ENCODE data around the gene DYTN. TPM values are rescaled to one million over a fixed set of nuclear protein-coding genes. Genes with fewer than 3 reads are reported as not detected.

The DYTN gene
- total and polyA plus RNA-seq, 12 donors = not detected

DNA sequence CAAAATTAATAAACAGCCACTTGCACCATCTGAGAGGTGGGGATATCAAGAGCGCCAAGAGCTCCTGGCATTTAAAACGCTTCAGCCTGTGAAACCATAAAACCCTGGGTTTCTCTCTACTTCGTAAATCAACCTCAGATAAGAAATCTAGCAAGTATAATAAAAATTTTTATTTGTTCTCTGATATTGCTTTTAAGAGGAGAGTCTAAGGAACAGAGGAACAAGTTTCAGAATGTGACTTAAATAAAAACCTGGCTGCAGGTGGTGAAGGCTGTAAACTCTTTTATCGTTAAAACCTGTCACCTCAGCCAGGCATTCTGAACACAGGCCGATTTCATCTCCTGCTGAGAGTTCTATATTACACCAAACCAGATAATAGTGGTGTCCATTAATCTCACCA lies 9.9 kb downstream of the DYTN start:
- TF ChIP-seq, protein P1, sequence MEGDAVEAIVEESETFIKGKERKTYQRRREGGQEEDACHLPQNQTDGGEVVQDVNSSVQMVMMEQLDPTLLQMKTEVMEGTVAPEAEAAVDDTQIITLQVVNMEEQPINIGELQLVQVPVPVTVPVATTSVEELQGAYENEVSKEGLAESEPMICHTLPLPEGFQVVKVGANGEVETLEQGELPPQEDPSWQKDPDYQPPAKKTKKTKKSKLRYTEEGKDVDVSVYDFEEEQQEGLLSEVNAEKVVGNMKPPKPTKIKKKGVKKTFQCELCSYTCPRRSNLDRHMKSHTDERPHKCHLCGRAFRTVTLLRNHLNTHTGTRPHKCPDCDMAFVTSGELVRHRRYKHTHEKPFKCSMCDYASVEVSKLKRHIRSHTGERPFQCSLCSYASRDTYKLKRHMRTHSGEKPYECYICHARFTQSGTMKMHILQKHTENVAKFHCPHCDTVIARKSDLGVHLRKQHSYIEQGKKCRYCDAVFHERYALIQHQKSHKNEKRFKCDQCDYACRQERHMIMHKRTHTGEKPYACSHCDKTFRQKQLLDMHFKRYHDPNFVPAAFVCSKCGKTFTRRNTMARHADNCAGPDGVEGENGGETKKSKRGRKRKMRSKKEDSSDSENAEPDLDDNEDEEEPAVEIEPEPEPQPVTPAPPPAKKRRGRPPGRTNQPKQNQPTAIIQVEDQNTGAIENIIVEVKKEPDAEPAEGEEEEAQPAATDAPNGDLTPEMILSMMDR (IDR thresholded peaks at IDR 0.05) = no peak
- DNase-seq = no peak
- H3K27ac ChIP-seq = no peak overlapping the region
- peaks cover 0 to 20% (median 0%) of the 10 kb centered on the region in 7 donors for H3K27me3 ChIP-seq
- 72 to 77% methylated on average over 5 of the region's 5 CpGs for WGBS, 2 donors
- H3K36me3 ChIP-seq = no peaks in the 10 kb centered on the region
- intact Hi-C loops (cut with DNase I) = no loop called here
- no peaks in the 10 kb centered on the region for H3K9me3 ChIP-seq
- no peaks in the 10 kb centered on the region for H3K4me1 ChIP-seq
- no peak for ATAC-seq
- H3K4me3 ChIP-seq = no peak overlapping the region

DNA sequence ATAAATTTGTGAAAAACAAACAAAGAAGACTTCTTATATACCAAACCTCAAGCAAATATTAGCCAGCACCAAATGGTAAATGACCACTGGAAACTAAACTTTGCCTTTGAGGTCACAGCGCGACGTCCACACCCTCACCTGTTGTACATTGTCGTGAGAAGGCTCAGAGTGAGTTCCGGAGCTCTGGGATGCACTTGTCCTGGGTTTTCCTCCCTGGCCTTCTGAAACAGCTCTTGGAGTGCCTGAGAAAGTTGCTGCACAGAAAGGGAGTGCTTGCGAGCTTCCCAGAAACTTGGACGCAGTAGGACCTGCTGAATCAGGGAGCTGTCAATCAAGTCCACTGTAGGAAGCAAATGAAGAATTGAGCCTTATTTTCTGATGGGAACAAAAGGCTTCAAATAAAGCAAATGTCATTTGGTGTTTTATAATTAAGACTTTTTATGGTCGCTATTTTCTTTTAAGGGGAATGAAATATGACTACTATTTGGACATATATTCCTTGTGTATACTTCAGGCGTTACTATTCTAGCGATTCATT lies 11.0 kb downstream of the DYTN start:
- ATAC-seq = no peak
- WGBS, 2 donors = 77 to 78% methylated on average over 10 of the region's 10 CpGs

DNA sequence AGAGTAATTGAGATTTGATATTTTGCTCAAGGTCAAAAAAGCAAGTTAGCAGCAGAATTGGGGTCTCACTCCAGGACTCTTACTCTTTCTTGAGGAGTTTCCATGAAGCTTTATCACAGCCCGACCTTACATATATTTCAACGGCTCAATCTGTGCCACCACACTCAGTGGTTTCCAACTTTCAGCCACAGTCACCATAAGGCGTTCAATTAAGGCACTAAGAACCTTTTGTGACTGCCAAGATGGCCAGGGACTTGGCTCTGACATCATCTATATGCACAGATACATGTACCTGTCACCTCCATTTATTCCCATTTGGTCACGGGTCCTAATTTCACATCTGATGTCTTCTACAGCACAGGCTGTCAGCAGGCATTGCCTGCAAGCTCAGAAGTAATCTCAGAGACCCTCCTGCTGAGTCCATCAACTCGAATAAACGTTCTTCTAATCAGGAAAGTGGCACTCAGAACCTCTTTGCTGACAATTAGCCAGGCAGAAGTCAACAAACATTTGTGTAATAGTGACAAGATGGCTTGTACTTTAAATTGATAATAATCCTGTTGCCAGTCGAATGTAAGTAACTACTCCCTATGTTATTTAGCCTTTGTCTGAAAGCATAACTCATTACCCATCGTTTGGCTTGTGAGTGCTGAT lies 16.1 kb downstream of the DYTN start:
- peaks cover 0 to 6% (median 0%) of the 10 kb centered on the region in 9 donors for H3K4me1 ChIP-seq
- TF ChIP-seq, protein P1 (IDR thresholded peaks at IDR 0.05) = no peak
- intact Hi-C loops (cut with DNase I) = no loop called here
- WGBS, 2 donors = 51 to 52% methylated on average over 8 of the region's 8 CpGs
- H3K27me3 ChIP-seq = peaks cover 0 to 48% (median 10%) of the 10 kb centered on the region in 7 donors
- DNase-seq = no peak
- no peak for ATAC-seq
- H3K27ac ChIP-seq = no peak overlapping the region
- H3K36me3 ChIP-seq = no peaks in the 10 kb centered on the region
- no peaks in the 10 kb centered on the region for H3K9me3 ChIP-seq
- H3K4me3 ChIP-seq = no peak overlapping the region

More for the DNA sequence above, 11.0 kb downstream of the DYTN start:
- no peaks in the 10 kb centered on the region for H3K36me3 ChIP-seq
- DNase-seq = no peak
- H3K27ac ChIP-seq = no peak overlapping the region
- H3K27me3 ChIP-seq = peaks cover 0 to 28% (median 0%) of the 10 kb centered on the region in 7 donors
- intact Hi-C loops (cut with DNase I) = no loop called here
- no peak overlapping the region for H3K4me3 ChIP-seq
- H3K9me3 ChIP-seq = no peaks in the 10 kb centered on the region
- TF ChIP-seq, protein P1 (IDR thresholded peaks at IDR 0.05) = no peak
- no peaks in the 10 kb centered on the region for H3K4me1 ChIP-seq

DNA sequence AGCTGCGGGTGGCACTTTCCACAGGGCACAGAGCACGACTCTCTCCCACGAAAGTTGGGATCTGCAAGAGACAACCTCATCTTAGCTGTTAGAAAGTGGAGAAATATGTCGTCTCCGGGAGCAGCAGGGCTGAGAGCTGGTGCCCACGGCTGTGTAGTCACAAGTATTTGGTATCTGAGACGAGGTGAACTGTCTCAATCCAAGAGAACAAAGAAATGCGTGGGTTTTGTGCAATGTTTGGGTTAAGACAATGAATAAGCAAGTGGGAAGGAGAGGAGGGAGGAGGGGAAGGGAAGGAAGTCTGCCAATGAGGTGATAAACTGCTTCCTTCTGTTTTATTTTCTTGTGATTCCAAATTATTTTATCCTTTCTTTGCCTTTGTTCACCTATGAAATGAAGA lies 18.0 kb downstream of the DYTN start:
- no peak overlapping the region for H3K27ac ChIP-seq
- H3K9me3 ChIP-seq = no peaks in the 10 kb centered on the region
- 40 to 48% methylated on average over 8 of the region's 8 CpGs for WGBS, 2 donors
- no peaks in the 10 kb centered on the region for H3K36me3 ChIP-seq
- intact Hi-C loops (cut with DNase I) = no loop called here
- H3K27me3 ChIP-seq = peaks cover 0 to 42% (median 8%) of the 10 kb centered on the region in 7 donors
- TF ChIP-seq, protein P1 (IDR thresholded peaks at IDR 0.05) = no peak
- no peak overlapping the region for H3K4me3 ChIP-seq
- ATAC-seq = no peak
- H3K4me1 ChIP-seq = peaks cover 0 to 6% (median 0%) of the 10 kb centered on the region in 9 donors
- no peak for DNase-seq

Measured in heart right ventricle (tissue), 16 donors.